Islet precursor cell (in vitro differentiated cells): ENCODE results near the gene NAXD.
A peak's percentile ranks its signal among the peaks of the same experiment; 100 is the strongest.
"Not testable (repeated sequence)": the region's sequence is repeated elsewhere in the genome, so short reads cannot be mapped to it uniquely, and the experiment has no call there.

ENCODE experiments used
- DNase-seq: peaks from one replicate; pipeline ENCODE4 v3.0.0-alpha.2; 2018

The NAXD gene

DNA sequence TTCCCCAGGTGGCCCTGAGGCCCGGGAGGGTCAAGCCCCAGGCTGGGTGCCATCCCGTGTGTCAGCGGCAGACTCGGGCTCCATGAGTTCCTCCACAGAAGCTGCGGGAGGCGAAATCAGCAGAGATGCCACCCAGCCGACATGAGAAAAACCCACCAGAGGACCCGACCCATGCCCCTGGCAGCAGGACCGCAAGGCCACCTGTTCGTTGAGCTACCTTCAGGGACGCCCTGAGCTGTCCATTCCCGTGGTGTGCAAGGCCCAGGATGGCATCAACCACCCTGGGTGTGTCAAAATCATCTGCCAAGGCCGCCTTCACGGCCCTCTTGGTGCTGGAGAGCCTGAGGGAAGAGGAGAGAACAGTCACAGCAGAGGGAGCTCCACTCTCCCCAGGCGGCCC, 30.4 kb downstream of the NAXD start:
- no peak for DNase-seq

- no peak for DNase-seq
Observed at GRCh38 chr13:110646442-110647364, 31.4 kb downstream of the NAXD start.

- no peak for DNase-seq
Observed at GRCh38 chr13:110647365-110647737, 32.0 kb downstream of the NAXD start.

DNA sequence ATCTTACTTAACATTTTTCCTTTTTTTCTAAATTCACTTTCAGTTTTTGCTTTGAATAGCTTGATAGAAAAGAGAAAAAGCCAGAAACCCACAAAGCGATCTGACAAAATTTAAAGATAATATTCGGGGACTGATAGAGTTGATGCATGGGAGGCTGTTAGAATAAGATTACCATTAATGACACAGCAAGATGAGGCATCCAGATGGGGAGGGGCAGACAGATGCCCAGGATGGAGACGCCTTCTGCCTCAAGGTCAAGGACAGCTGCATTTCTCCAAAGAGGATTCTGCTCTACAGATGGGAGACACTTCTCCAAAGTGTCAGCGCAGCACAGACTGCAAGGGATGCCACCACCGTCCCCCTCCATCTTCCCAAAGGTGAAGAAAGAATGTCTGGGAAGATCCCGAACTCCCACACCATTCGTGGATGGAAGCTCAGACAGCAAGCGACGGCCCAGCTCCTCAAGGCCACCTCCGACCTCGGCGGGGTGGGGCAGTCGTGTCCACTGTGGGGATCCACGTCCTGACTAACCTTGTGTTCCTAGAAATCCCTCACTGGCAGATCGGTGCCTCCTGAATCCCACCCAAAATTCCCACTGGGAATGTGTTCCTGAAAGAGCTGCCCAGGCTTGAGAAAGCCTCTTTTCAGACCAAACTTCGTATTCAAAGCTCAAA, 32.9 kb downstream of the NAXD start:
- no peak for DNase-seq

- no peak for DNase-seq
Observed at GRCh38 chr13:110648848-110649421, 33.6 kb downstream of the NAXD start.

GRCh38 chr13:110649551-110649950, 34.2 kb downstream of the NAXD start:
- DNase-seq, result no peak

DNA sequence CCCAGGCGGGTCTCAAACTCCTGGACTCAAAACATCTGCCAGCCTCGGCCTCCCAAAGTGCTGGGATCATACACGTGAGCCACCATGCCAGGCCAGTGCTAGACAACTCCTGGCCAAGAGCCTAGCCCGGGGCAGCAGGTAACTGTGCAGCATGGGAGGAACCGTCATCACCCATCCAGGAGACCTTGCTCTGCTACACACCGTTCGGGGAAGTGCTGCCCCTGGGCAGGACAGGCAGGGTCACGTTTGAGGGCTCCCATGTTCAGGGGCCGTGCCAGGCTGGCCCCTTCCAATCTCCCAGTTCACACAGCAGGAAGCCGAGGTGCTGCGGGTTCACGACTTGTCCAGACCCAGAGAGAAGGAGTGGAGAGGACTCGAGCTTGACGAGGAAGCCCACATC, 35.1 kb downstream of the NAXD start:
- DNase-seq, result no peak

GRCh38 chr13:110651271-110651670, 35.9 kb downstream of the NAXD start:
- no peak for DNase-seq

- DNase-seq, result no peak
Observed at GRCh38 chr13:110651726-110652230, 36.4 kb downstream of the NAXD start.

DNA sequence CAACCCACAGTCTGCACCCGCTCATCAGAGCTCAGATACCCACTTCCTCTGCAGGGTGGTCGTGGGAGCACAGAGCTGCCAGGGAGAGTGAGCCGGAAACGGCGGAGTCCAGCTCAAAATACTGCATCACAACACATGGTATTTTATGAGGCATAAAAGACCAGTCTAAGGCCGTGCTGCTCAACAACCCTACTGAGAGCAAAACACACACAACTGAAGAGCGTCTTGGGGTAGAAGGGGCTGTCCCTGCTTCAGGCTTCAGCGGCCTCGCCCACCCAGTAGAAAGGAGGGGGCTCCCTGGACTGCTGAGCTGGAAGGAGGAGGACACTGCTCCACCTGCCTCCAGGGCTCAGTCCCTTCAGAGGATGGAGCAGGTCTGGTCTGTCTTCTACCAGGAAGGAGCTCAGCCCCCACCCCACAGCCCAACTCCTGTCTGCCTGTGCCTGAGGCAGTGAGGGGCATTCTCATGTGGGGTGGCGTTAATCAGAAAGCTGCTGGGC, 36.9 kb downstream of the NAXD start:
- no peak for DNase-seq

DNA sequence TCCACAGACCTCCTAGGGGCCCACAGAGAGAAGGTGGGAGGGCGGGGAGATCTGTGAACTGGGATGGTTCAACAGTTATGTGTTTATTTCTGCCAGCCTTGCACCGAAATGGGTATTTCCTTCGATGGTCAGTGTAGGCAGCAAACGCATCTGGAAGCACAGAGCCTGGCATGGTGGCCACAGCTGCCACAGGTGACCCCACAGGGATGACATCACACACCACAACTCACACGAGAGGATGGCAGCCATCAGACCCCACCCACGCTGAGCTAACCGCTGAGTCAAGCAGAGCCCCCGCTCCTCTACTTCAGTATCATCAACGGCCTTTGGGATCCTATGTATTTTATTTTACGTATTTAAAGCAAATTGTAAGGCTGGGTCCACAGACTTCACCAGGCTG, 37.4 kb downstream of the NAXD start:
- no peak for DNase-seq

- no peak for DNase-seq
Observed at GRCh38 chr13:110653271-110653670, 37.9 kb downstream of the NAXD start.

DNA sequence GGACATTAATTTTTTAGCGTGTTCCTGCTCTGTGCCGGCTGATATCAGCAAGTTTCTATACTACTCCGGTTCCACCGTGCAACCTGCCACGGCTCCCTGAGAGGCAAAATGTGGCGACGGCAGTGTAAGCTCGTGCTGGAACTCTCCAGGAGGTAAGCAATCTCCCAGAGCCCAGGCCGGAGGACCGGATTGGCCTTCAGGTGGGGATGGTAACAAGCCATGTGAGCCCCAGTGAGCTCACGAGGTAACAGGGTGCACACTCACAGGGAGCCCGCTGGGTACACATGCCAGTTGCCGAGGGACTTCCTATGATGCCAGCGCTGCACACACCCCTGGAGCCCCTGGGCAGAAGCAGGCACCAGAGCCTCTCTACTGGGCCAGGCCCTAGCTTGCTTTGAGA, 38.5 kb downstream of the NAXD start:
- DNase-seq, result no peak

- DNase-seq, result no peak
Observed at GRCh38 chr13:110657196-110657595, 41.9 kb downstream of the NAXD start.

- not testable (repeated sequence) for DNase-seq
Observed at GRCh38 chr13:110658218-110658911, 43.0 kb downstream of the NAXD start.

GRCh38 chr13:110661256-110661655, 45.9 kb downstream of the NAXD start:
- DNase-seq, result no peak

- peak; percentile 41 for DNase-seq
Observed at GRCh38 chr13:110662091-110662490, 46.7 kb downstream of the NAXD start.

DNA sequence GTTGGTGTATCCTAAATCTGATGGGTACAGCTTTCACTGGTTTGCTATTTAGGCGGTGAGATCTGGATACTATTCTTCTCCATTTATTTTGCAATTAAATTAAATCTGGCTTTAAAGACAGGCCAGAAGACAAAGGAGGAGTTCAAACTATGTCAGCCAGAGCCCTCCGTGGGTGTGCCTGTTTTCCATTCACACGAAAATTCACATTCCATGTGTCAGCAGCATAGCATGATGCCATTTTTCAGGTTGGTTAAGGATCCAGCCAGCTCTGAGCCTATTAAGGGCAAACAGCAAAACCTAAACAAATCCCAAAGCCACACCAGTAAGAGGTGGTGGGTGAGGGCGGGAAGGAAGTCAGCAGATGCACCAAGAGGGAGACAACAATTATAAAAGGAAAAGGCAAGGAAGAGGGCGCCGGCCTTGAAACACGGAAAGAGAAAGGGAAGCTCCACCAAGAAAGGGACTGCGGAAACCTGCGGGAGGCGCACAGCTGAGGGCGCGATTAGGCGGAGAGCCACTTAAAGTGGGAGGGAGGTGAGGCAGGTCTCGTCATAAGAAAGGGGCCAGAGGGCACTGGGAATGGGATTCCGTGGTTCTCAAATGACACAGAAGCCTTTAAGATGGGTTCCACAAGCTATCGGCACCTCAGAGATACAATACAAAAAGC, 47.6 kb downstream of the NAXD start:
- DNase-seq, result no peak

DNA sequence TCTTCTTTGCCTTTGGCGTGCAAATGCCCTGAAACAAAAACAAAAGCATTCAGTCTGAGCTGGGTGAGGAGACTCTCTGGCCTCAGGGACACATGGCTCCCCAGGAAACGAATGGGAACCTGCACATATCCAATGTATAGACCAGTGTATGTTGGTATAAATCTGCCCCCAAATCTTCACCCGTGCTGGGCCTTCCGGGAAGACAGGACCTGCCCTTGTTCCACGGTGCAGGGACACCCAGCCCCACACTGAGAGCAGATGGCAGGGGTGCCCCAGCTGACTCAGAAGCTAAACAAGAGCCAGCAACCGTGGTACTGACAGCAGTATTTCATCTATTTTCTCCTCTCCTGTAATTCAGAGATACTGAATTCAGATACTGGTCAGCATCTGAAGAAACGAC, 48.1 kb downstream of the NAXD start:
- no peak for DNase-seq

GRCh38 chr13:110664041-110664440, 48.7 kb downstream of the NAXD start:
- DNase-seq, result no peak

- no peak for DNase-seq
Observed at GRCh38 chr13:110664673-110665072, 49.3 kb downstream of the NAXD start.

DNA sequence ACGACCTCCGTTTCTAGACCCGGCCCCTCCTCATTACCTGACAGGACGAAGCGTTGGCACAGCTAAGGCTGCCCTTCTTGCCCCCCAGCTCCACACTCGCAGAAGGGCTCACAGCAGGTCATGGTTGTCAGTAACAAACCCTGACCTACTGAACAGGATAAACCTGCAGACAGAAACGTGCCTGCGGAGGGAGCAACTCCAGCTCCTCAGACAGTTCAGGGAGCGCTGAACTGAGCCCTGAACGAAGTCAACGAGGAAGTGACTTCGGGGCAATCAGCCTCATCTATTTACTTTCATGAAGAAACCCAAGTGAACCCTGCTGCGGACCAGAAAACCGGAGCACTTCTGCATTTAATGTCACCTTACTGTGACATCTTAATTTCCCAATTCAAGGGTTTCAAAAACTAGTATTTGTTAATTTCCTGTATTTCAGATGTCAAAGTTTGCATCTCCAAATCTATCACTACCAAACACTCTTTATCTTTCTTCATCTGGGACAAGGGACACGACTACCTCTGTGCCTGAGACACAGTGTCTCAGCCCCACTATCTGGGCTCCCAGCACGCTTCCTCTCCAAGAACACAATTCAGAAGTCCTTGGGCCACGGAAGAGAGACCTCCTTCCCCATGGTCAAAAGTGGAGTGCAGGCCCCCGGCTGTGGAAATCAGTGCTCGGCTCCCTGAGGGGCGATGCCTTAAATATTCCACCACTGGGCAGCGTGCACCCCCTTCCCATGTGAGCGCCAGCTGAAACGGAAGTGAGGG, 50.3 kb downstream of the NAXD start:
- DNase-seq, result no peak
